GM08714 (cell line): ENCODE data around the gene FEN1.

Experiments
- H3K4me3 ChIP-seq: fragments of 200-500 bp; sonication (Bioruptor generic); 2 replicates; pipeline ENCODE4 v1.5.1; 2014; ENCODE audit warnings: mild to moderate bottlenecking, low read length, inconsistent platforms
- ZNF274 ChIP-seq: IDR thresholded peaks from 2 replicates; pipeline ENCODE4 v1.6.1; 2012; ENCODE audit warnings: mild to moderate bottlenecking, low read depth, low read length

The FEN1 gene

GRCh38 chr11:61841636-61842527, 49.2 kb downstream of the FEN1 start:
- no peak overlapping the region for H3K4me3 ChIP-seq
- no peak for TF ChIP-seq ZNF274

GRCh38 chr11:61842528-61842820, 49.8 kb downstream of the FEN1 start:
- no peak overlapping the region for H3K4me3 ChIP-seq
- no peak for TF ChIP-seq ZNF274

- no peak overlapping the region for H3K4me3 ChIP-seq
- TF ChIP-seq ZNF274, result no peak
Observed at GRCh38 chr11:61844909-61845565, 52.3 kb downstream of the FEN1 start.

GRCh38 chr11:61846362-61847020, 53.8 kb downstream of the FEN1 start:
- TF ChIP-seq ZNF274, result no peak
- H3K4me3 ChIP-seq, result no peak overlapping the region
